HG02678 (cell line): ENCODE measurements around the gene CABP4.

Experiments used
- ATAC-seq: cut with Tn5 transposase; IDR thresholded peaks from one replicate; pipeline ENCODE4 v1.9.1; 2021; ENCODE audit warnings: mild to moderate bottlenecking, moderate library complexity; ENCODE audit not compliant: unreplicated experiment

The CABP4 gene

GRCh38 chr11:67494371-67495233, 39.4 kb downstream of the CABP4 start:
- ATAC-seq, result no peak

DNA sequence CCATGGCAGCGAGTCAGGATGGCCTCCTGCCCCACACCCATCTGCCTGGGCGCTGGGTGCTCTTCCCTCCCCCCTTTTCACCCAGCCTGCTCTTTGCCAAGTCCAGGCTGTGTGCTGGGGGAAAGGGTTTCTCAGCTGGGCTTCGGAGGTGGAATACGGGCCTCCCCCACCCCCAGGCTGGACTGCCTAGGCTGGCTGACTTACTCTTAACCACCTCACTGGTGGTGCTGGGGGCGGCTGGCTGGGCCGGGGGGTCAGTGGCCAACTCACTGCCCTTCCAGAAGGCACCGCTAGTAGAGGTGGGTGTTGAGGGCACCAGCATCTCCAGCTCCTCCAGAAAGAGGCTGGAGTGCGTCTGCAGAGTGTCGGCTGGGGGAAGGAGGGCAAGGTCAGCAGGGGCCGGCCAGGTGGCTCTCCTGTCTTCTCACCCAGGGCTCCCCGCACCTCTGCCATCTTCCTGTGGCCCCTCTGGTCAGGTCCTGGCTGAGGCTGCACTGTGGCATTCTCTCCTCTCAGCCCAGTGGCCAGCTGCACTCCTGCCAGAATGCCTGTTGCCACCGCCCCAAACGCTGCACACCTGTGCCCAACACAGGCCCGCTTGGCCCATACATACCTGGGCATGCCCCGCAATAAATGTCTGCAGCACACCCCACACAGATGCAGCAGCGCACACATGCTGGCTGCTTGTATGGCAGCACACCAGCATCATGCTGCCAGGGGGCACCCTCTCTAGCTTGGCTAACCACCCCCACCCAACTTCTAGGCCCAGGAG, 40.3 kb downstream of the CABP4 start:
- ATAC-seq, result no peak

DNA sequence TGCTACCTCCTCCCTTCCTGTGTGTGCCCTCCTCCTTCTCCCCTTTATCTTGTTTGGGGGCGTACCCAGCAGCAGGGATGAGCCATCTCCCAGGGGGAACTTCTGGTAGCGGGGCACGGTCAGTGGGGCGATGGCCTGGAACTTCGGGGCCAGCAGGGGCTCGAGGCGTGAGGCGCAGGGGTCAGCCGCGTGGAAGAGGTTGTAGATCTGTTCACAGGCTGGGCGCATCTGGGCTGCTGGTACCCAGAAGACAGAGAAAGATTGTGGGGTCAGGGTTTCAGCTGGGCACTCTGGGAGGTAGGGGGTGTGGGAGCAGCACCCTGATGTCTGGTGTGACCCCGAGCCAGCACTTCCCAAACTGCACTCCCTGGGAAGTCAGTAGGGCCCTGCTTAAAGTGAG, 41.0 kb downstream of the CABP4 start:
- no peak for ATAC-seq

- ATAC-seq, result no peak
Observed at GRCh38 chr11:67497656-67498291, 42.6 kb downstream of the CABP4 start.

- ATAC-seq, result no peak
Observed at GRCh38 chr11:67498544-67498972, 43.4 kb downstream of the CABP4 start.

GRCh38 chr11:67499808-67500483, 44.8 kb downstream of the CABP4 start:
- no peak for ATAC-seq

GRCh38 chr11:67500484-67500821, 45.3 kb downstream of the CABP4 start:
- no peak for ATAC-seq

DNA sequence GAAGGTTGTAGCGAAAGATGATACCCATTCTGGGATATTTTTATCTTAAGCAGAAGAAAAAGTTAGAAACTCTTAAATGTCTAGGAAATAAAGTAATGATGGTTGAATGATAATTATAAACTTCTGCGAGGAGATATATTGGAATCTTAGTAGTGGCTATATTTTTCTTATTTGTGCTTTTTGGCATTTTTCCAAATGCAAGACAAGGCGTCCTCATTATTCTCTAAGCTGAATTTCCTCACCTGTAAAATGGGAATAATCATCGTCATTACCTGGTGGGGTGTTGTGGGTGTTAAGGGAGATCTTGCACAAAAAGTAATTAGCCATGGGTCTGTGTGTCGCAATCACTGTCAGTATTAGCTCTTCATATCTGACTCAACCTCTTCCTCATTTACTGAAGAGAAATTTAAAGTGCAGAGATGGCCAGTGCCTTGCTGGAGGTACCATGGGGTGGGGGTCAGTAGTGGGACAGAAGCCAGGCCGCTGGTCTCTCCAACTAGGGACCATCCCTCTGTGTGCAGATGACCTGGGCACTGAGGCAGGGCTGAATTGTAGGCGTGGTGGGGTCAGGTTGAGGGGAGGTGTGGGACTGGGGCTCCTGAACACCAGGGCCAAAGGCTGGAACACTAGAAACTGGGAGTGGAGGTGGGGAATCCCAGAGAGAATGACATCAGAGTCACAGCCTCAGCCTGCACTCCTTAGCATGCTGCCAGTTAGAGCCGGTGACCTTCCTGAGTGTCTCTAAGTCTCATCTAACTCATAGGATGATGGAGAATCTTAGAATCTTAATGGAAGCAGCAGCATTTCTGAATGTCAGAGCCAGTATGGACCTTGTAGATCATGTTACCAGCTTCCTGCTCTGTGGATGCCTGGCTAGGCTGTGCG, 45.9 kb downstream of the CABP4 start:
- no peak for ATAC-seq

DNA sequence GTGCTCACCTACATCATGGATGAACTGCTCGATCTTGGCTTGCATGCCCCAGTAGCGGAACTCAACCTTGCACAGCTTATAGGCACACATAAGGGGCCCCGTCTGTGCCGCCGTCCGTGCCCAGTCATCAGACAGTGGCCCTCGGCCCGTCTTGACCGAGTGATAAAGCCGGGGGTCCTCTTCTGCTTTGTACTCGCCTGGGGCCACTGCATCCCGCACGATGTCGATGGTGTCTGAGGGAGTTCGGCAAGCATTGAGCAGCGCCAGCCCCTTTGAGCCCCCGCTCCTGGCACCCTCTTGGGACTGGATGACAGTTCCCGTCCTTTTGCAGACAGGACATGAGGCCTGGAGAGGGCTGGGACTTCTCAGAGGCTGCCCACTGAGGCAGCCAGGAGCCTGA, 46.7 kb downstream of the CABP4 start:
- ATAC-seq, result no peak

DNA sequence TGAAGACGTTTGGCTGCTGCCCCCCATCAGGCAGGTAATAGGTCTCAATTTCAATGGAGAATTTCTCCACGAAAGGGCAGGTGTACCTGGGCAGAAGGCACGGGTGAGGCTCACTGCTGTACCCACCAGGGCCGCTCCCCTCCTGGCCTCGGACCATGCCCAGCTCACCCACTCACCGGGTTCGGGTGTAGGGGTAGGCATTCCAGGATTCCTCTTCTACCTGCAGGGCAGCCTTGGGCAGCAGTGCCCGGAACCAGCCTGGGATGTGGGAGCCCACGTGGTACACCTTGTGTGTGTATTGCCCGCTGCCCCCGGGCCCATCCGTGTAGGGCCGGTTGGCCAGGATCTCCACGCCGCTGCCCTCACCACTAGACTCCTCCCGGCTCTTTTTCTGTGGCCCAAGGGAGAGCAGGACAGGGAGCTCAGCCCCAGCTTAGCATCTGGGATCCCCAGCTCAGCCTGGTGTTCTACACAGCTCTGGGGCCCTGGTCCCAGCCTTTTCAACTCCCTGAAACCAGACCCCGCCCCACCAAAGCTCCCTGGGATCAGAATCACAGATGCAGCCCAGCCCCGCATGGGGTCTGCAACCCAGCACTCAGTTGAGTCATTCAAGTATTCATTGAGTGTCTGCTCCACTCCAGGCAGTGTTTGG, 47.3 kb downstream of the CABP4 start:
- no peak for ATAC-seq

- no peak for ATAC-seq
Observed at GRCh38 chr11:67503119-67504004, 48.2 kb downstream of the CABP4 start.

GRCh38 chr11:67504005-67504949, 49.1 kb downstream of the CABP4 start:
- ATAC-seq, result no peak

- no peak for ATAC-seq
Observed at GRCh38 chr11:67504950-67505581, 49.9 kb downstream of the CABP4 start, which contains the start of gene PITPNM1. Gene PITPNM1 (minus strand): TSS chr11:67505363. CDS start chr11:67504180, 1,183 bp downstream.

- ATAC-seq, result no peak
Observed at GRCh38 chr11:67505605-67506396, 50.6 kb downstream of the CABP4 start.

DNA sequence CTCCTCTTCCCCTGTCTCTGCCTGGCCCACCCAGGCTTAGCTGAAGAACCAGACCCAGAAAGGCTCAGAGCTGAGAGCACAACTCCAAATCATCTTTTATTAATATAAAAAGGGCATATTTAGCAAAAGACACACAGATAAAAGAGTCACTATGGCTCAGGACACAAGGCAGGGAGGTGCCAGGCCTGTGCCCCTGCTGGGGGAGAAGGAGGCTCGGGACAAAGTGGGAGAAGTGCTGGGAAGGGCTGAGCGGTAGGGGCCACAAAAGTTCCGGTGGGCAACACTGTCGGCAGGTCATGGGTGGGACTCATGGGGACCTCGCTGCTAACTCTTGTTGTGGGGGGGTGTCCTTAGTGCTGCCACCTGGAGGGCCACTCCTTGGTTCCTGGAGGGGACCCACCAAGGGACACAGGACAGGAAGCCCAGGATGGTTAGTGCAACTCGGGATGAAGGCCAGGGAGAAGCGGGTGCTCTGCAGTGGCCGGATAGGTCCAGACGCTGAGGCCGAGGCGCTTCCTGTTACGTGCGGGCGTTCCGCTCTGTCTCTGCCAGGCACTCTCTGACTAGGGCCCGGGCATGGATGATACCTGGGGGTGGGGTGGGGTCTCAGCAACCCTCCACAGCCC, 51.4 kb downstream of the CABP4 start:
- no peak for ATAC-seq
